HepG2 (cell line): ENCODE data around the gene TEX261. TPM values are rescaled to one million over a fixed set of nuclear protein-coding genes. Genes with fewer than 3 reads are reported as not detected.

ENCODE experiments used
- ARNTL ChIP-seq: sonication (generic); formaldehyde crosslinking; IDR thresholded peaks from 2 replicates; pipeline ENCODE4 v1.4.0; 2020; ENCODE audit warnings: mild to moderate bottlenecking, missing genetic modification reagents
- DDIT3 ChIP-seq: sonication (generic); formaldehyde crosslinking; IDR thresholded peaks from 2 replicates; pipeline ENCODE4 v1.4.0; 2020; ENCODE audit warnings: mild to moderate bottlenecking, missing genetic modification reagents
- DMTF1 ChIP-seq: sonication (generic); formaldehyde crosslinking; IDR thresholded peaks from 2 replicates; pipeline ENCODE4 v1.4.0; 2020; ENCODE audit warnings: mild to moderate bottlenecking, missing genetic modification reagents
- DR1 ChIP-seq: sonication (generic); formaldehyde crosslinking; IDR thresholded peaks from 2 replicates; pipeline ENCODE4 v1.8.0; 2021; ENCODE audit warnings: mild to moderate bottlenecking, missing genetic modification reagents, inconsistent platforms
- HCFC1 ChIP-seq: fragments of 150-350 bp; IDR thresholded peaks from 2 replicates; pipeline ENCODE4 v1.6.1; 2014; ENCODE audit warnings: low read depth, low read length
- HDAC2 ChIP-seq: sonication (generic); formaldehyde crosslinking; IDR thresholded peaks from 2 replicates; pipeline ENCODE4 v1.4.0; 2020; ENCODE audit warnings: missing genetic modification reagents
- HHEX ChIP-seq: IDR thresholded peaks from 2 replicates; pipeline ENCODE4 v1.6.1; 2016; ENCODE audit warnings: control low read depth
- JUND ChIP-seq: sonication (generic); formaldehyde crosslinking; IDR thresholded peaks from 2 replicates; pipeline ENCODE4 v1.8.0; 2022; ENCODE audit warnings: mild to moderate bottlenecking, missing genetic modification reagents
- MAFG ChIP-seq: sonication (generic); formaldehyde crosslinking; IDR thresholded peaks from 2 replicates; pipeline ENCODE4 v1.5.1; 2020; ENCODE audit warnings: mild to moderate bottlenecking, missing genetic modification reagents
- MEF2D ChIP-seq: sonication (generic); formaldehyde crosslinking; IDR thresholded peaks from 2 replicates; pipeline ENCODE4 v1.5.1; 2020; ENCODE audit warnings: mild to moderate bottlenecking, missing genetic modification reagents
- NRL ChIP-seq: sonication (generic); formaldehyde crosslinking; IDR thresholded peaks from 2 replicates; pipeline ENCODE4 v1.5.0; 2020; ENCODE audit warnings: missing genetic modification reagents, mild to moderate bottlenecking, moderate library complexity, borderline replicate concordance
- PITX1 ChIP-seq: sonication (generic); formaldehyde crosslinking; IDR thresholded peaks from 2 replicates; pipeline ENCODE4 v1.5.1; 2020; ENCODE audit warnings: mild to moderate bottlenecking, missing genetic modification reagents
- SALL1 ChIP-seq: sonication (generic); formaldehyde crosslinking; IDR thresholded peaks from 2 replicates; pipeline ENCODE4 v1.8.0; 2022; ENCODE audit warnings: mild to moderate bottlenecking, missing genetic modification reagents
- SMAD1 ChIP-seq: sonication (generic); formaldehyde crosslinking; IDR thresholded peaks from 2 replicates; pipeline ENCODE4 v1.4.0; 2020; ENCODE audit warnings: missing genetic modification reagents, low read depth, mild to moderate bottlenecking, borderline replicate concordance
- ZBTB4 ChIP-seq: sonication (generic); formaldehyde crosslinking; IDR thresholded peaks from 2 replicates; pipeline ENCODE4 v1.4.0; 2020; ENCODE audit warnings: missing genetic modification reagents, mild to moderate bottlenecking, borderline replicate concordance
- ZBTB43 ChIP-seq: sonication (generic); formaldehyde crosslinking; conservative IDR thresholded peaks from 2 replicates; pipeline ENCODE4 v1.4.0; 2020; ENCODE audit warnings: missing genetic modification reagents
- ZNF101 ChIP-seq: sonication (generic); formaldehyde crosslinking; IDR thresholded peaks from 2 replicates; pipeline ENCODE4 v1.4.0; 2020; ENCODE audit warnings: mild to moderate bottlenecking, low read depth, missing genetic modification reagents, borderline replicate concordance
- ZNF138 ChIP-seq: sonication (generic); formaldehyde crosslinking; IDR thresholded peaks from 2 replicates; pipeline ENCODE4 v1.5.0; 2020; ENCODE audit warnings: mild to moderate bottlenecking, low read depth, missing genetic modification reagents
- ZNF709 ChIP-seq: sonication (generic); formaldehyde crosslinking; IDR thresholded peaks from 2 replicates; pipeline ENCODE4 v1.5.0; 2020; ENCODE audit warnings: mild to moderate bottlenecking, missing genetic modification reagents
- ZNF83 ChIP-seq: sonication (generic); formaldehyde crosslinking; IDR thresholded peaks from 2 replicates; pipeline ENCODE4 v1.4.0; 2020; ENCODE audit warnings: missing genetic modification reagents, mild to moderate bottlenecking, borderline replicate concordance
- polyA plus RNA-seq, 8 experiments: library from polyadenylated mRNA; depleted of rRNA in 3 of 8; stranded (reverse) in 7 of 8; unstranded in 1 of 8; fragments of >200 nt; fragmentation: Illumina TruSeq in 4 of 8; extraction: Trizol in 4 of 8; gene quantifications; 2 replicates each; pipeline versions ENCODE4 v1.2.1 to v1.2.3, GENCODE V29; 2011 to 2016; ENCODE audit warnings: low read depth in 4 of 8, missing spikeins in 1 of 8, mixed read lengths in 1 of 8; ENCODE audit not compliant: insufficient read depth in 1 of 8
- total RNA-seq, 5 experiments: library from RNA; depleted of rRNA; stranded (reverse); fragments of >200 nt; fragmentation: Illumina TruSeq; extraction: Trizol; gene quantifications; 2 replicates each; pipeline ENCODE4 v1.2.3, GENCODE V29; 2016; ENCODE audit warnings: low read depth in 1 of 5

Gene TEX261
- total and polyA plus RNA-seq, 2 of the 13 experiments (the other 11 are each of a cell fraction or from before 2014, with no cell fraction given): 43.8 to 78.7 TPM

GRCh38 chr2:71000780-71001591 is 6.3 kb upstream of the TEX261 start (continued):
- TF ChIP-seq ZBTB43 (CRISPR knock-in tag) (peak; percentile 58; the same call in 1 of the 2 replicates), ZNF138 (no peak), ZNF83 (CRISPR knock-in tag) (no peak), HCFC1 (no peak), MAFG (CRISPR knock-in tag) (no peak), DDIT3 (CRISPR knock-in tag) (no peak), HDAC2 (CRISPR knock-in tag) (peak; percentile 47; the same call in 1 of the 2 replicates), HHEX (CRISPR knock-in tag) (no peak), PITX1 (no peak; the same call in 1 of the 2 replicates), MEF2D (CRISPR knock-in tag) (peak; percentile 71; the same call in 1 of the 2 replicates), ZNF709 (no peak), ZBTB4 (no peak), DR1 (CRISPR knock-in tag) (no peak), ARNTL (CRISPR knock-in tag) (no peak), SALL1 (CRISPR knock-in tag) (peak; percentile 83), ZNF101 (CRISPR knock-in tag) (no peak), DMTF1 (CRISPR knock-in tag) (no peak), SMAD1 (CRISPR knock-in tag) (no peak), JUND (CRISPR knock-in tag) (no peak), NRL (CRISPR knock-in tag) (peak; percentile 51; the same call in 1 of the 2 replicates)
